Activated T-helper 2 cell treated with anti-CD3 and anti-CD28 coated beads, Interferon-gamma antibody, Interleukin-2, Interleukin-4, amounts not matched to agents 10 μg/mL and 5 μg/mL and 100 μg/mL, durations not matched to agents 14 hours and 24 hours and 36 hours (primary cell): ENCODE measurements around the gene SKI. TPM values are rescaled to one million over a fixed set of nuclear protein-coding genes. Genes with fewer than 3 reads are reported as not detected.

ENCODE experiments used
- DNase-seq: peaks from one replicate; pipeline ENCODE4 v3.0.0; 2021; ENCODE audit warnings: low spot score
- H3K27ac Mint-ChIP-seq: one replicate; pipeline ENCODE4 v1.8.0; 2021; ENCODE audit warnings: mixed read lengths
- H3K27me3 Mint-ChIP-seq: one replicate; pipeline ENCODE4 v1.8.0; 2021; ENCODE audit warnings: low read depth, mixed read lengths
- H3K36me3 Mint-ChIP-seq: one replicate; pipeline ENCODE4 v1.8.0; 2021; ENCODE audit warnings: low read depth, mixed read lengths
- H3K4me1 Mint-ChIP-seq: one replicate; pipeline ENCODE4 v1.8.0; 2021; ENCODE audit warnings: low read depth, mixed read lengths
- H3K4me3 Mint-ChIP-seq: one replicate; pipeline ENCODE4 v1.8.0; 2021; ENCODE audit warnings: low read depth, mild to moderate bottlenecking, moderate library complexity, mixed read lengths
- H3K9me3 Mint-ChIP-seq: one replicate; pipeline ENCODE4 v1.8.0; 2021; ENCODE audit warnings: mixed read lengths
- intact Hi-C: fragments of 100-400 bp; cut with micrococcal nuclease; formaldehyde crosslinking; loops from one replicate; pipeline ENCODE4 v1.15.1; 2023
- total RNA-seq: library from RNA; stranded (reverse); gene quantifications from 2 replicates; pipeline ENCODE4 v1.2.3, GENCODE V29; 2022

The SKI gene
- total RNA-seq, 1 donor from 2014 or later = 37.0 TPM

DNA sequence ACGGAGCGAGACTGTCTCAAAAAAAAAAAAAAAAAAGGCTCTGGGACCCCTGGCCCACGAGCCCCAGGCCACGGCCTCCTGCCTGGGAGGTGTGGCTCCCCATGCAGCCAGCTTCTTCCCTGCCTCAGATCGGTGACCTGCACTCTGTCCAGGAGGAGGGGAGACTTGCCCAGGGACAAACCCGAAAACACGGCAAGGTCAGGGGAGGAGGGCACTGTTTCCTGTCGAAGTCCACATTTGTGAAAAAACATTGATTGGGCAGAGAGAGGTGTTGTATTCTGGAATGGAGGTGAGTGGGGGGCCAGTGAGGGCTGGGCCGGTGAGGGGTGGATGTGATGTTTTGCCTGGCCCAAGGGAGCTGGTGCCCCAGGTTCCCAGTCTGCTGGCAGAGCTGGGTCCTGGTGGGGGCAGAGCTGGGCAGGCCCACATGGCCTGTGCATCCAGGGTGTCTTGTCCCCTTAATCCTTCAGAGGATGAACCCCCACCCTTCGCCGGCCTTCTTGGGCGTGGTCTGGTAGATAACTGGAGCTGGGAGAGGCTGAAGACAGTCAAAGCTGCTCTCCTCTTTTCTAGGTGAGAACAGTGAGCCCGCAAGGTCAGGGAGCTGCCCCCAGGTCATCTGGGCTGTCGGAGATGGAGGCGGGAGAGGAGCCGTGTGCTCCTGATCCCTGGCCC is 21.2 kb upstream of the SKI start:
- DNase-seq = no peak
- no peak overlapping the region for H3K4me3 Mint-ChIP-seq
- no peak overlapping the region for H3K27ac Mint-ChIP-seq
- no peaks in the 10 kb centered on the region for H3K9me3 Mint-ChIP-seq
- intact Hi-C loops = no loop called here
- no peaks in the 10 kb centered on the region for H3K27me3 Mint-ChIP-seq
- H3K4me1 Mint-ChIP-seq = no peaks in the 10 kb centered on the region
- H3K36me3 Mint-ChIP-seq = no peaks in the 10 kb centered on the region

DNA sequence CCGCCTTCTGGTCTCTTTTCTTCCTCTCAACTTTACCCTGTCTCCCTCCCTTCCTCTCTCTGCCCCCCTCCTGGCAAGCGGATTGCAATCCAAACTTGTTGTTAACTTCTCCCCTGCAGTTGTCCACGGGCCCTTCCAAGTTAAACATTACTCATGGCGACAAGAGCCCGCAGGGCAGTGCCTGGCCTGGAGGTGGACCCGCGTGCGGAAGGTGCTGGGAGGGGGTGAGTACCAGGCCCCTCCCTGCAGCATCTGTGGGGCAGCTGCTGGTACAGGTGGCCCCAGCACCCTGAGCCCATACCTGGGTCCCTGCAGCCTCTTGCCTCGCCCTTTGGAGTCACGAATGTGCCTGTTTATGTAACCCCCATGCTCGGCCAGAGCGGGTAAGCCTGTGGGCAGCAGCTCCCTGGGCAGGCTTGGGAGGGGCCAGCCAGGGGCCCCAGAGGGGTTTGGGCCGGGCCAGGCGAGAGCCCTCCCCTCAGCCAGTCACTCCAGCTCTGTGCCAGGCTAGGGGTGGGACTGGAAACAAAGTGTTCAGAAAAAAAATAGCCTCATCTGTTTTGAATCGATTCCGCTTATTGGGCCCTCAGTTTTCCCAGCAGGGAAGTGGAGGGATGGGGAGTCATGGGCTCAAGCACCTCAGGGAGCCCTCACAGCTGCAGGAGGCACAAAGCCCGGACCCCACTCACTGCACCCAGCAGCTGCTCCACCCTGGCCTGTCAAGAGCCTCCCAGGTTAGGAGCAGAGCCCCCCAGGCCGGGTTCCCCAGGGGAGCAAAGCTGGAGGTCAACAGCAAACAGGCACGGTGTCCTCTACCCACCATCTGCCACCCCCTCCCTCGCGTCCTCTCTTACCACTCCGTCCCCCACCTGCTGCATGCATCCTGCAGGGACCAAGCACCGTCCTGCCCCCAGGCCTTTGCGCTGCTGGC is 19.5 kb upstream of the SKI start:
- no peak overlapping the region for H3K27ac Mint-ChIP-seq

DNA sequence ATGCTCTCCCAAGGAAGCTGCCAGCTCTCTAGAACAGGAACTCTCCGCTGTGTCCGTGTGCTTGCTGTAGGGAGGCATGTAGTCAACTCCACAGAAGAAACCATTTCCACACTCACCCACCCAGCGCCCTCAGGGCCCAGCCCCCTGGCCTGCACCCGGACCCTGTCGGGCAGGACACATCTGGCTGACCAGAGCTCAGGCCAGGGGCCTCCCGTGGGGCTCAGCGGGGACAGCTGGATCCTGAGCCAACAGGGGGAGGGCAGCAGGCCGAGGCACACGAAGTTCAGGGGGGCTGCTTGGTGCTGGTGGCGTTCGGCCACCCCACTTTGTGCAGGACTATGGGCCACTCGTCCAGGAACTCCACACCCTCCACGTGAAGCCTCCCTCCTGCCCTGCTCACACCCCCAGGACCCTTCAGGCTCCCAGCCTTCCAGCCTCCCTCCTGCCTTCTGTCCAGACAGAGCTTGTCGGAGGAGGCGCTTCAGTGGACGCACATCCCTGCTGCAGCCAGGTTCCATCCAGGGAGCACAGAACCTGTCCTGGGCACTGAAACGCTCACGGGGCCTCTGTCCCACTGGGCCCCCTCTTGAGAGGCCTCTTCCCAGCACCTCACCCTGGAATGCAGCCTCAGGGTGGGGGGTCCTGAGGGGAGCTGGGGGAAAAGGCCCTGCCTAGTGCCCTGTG is 18.6 kb upstream of the SKI start:
- Mint-ChIP-seq H3K9me3 (no peaks in the 10 kb centered on the region), H3K4me1 (no peaks in the 10 kb centered on the region), H3K4me3 (no peak overlapping the region), H3K36me3 (no peaks in the 10 kb centered on the region), H3K27ac (no peak overlapping the region), H3K27me3 (no peaks in the 10 kb centered on the region)
- no peak for DNase-seq
- intact Hi-C loops = no loop called here

More for the DNA sequence above, 19.5 kb upstream of the SKI start:
- Mint-ChIP-seq H3K36me3 (no peaks in the 10 kb centered on the region), H3K9me3 (no peaks in the 10 kb centered on the region), H3K4me1 (no peaks in the 10 kb centered on the region), H3K4me3 (no peak overlapping the region), H3K27me3 (no peaks in the 10 kb centered on the region)
- intact Hi-C loops = no loop called here
- no peak for DNase-seq

DNA sequence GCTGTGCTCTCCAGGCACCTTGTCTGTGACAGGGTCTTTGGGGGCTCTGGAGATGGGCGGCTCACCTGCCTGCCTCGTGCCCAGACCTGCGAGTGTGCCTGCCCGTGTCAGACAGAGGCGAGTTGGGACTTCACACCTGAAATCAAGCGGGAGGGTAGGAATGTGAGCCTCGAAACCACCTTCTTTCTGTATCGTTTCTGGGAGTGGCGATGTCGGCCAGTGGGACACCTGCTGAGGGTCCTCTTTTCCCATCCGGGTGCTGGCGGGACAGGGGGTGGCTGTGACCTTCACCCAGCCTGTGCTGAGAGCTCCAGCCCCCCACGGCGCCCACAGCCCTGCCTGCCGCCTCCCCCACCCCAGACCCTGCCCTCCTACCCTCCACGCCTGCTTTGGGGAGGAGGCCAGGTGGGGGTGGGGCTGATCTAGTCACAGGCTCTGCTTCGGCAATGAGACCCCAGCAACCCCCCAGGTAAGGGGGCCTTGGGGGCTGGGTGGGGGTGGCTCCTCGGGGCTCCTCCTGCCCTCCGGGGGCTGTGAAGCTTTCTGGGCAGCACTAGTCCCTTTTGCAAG is 17.9 kb upstream of the SKI start:
- DNase-seq = no peak
- Mint-ChIP-seq H3K4me3 (no peak overlapping the region), H3K36me3 (no peaks in the 10 kb centered on the region), H3K27me3 (no peaks in the 10 kb centered on the region), H3K9me3 (no peaks in the 10 kb centered on the region), H3K27ac (no peak overlapping the region), H3K4me1 (no peaks in the 10 kb centered on the region)
- intact Hi-C loops = no loop called here

DNA sequence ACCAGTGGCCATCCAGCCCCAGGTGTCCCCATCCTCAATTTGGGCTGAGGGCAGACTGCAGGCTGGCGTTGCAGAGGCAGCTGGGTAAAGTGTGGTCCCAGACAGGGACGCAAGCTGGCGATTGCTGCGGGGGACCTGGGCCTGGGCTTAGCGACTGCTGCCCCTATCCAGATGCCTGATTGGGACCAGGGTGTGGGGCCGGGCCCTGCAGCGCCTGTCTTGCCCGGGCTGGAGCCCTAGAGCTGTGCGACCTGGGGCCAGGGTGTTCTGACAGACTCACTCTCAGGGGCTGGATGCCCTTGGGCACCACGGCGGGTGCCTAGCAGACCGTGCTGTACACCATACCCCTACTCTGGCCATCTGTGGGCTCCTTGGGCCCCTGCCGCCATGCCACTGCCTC is 17.3 kb upstream of the SKI start:
- Mint-ChIP-seq H3K9me3 (no peaks in the 10 kb centered on the region), H3K4me3 (no peak overlapping the region), H3K27me3 (no peaks in the 10 kb centered on the region), H3K27ac (no peak overlapping the region), H3K4me1 (no peaks in the 10 kb centered on the region), H3K36me3 (no peaks in the 10 kb centered on the region)
- intact Hi-C loops = no loop called here
- no peak for DNase-seq

DNA sequence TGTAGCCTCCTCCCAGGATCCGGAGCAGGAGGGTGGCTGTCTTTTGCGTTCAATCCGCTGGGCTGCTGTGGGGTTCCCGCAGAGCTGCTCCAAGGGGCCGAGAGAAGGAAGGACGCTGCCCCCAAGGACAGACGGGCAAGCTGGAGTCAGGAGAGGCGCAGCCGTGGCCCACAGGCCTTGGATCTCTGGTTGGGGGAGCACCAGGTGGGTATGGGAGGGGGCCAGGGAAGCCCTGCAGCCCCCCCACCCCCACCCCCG is 15.9 kb upstream of the SKI start:
- Mint-ChIP-seq H3K27me3 (no peaks in the 10 kb centered on the region), H3K4me1 (no peaks in the 10 kb centered on the region), H3K27ac (no peak overlapping the region), H3K9me3 (no peaks in the 10 kb centered on the region), H3K4me3 (no peak overlapping the region), H3K36me3 (no peaks in the 10 kb centered on the region)
- intact Hi-C loops = no loop called here
- no peak for DNase-seq

DNA sequence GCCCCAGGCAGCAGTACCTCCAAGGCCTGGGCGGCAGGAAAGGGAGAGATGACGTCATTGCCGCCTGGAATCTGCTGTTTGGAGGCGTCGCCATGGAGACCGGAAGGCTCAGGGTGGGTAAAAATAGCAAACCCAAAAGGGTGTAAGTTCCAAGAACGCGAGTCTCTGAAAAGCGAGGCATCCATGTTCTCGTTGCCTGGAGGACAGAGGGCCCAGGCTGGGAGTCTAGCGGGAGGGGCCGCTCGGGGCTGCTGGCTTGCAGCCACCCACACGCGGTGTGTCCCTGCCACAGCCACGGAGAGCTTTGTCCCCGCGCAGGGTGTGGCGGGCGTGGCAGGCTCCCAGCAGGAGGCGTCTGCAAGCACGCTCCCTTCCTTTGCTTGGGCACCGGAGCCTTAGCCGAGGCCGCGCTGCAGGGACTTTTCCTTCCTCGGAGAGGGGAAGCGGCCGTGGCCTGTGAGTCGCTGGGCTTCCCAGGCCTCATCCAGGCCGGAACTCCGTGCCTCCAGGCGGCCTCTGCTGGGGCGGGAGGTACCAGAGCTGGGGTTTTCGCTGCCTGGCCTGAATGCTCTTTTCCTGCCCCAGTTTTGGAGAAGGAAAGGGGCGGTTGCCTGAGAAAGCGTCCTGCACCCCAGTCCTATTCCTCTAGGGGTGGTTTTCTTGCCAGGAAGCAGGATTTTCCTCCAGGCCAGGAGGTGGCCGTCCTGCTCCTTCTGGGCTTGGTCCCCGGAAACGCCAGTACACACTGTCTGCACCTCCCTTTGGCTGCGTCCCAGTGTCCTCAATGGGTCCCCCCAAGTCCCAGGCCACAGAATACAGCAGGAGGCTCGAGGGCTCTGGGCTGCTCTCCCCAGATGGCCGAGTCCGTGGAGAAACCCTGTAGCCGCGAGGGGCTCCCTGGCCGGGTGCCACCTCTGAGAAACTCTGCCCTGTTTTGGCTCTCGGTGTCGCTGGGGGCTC is 15.3 kb upstream of the SKI start:
- Mint-ChIP-seq H3K4me3 (no peak overlapping the region), H3K27ac (no peak overlapping the region)

DNA sequence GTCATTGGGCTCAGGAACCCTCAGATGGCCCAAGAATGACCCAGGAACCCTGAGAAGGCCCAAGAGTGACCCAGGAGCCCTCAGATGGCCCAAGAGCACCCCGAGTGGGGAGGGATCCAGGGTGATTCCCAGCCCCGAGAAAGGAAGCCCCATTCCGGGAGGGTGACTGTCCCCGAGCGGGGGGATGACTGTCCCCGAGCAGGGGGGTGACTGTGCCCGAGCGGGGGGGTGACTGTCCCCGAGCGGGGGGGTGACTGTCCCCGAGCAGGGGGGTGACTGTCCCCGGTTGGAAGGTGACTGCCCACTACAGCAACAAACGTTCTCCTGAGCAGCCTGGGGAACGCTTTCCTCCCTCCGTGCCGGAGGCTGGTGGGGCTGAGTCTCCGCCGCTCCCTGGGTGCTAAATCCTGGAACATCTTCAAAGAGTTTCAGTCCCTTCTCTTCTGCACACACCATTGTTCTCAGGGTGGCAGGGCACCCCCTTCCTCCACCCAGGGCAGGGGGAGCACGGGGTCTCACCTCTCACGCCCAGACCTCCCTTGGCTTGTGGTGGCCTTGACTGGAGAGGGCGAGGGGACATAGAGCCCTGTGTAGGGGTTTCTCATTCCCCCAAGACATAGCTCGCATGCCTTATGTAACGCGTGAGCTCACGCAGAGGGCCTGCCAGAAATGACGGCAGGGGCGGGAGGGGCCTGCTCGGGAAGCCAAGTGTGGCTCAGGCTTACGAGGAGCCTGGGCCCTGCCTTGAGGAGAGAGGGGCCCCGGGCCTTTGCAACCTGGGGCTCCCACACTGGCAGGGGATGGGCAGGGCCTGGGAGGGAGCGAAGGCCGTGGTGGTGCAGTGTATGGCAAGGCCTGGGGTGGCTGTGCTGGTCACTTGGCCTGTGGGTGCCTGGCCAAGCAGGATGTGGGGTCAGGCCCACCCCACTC is 14.3 kb upstream of the SKI start:
- H3K9me3 Mint-ChIP-seq = no peaks in the 10 kb centered on the region
- intact Hi-C loops = no loop called here
- H3K4me1 Mint-ChIP-seq = no peaks in the 10 kb centered on the region
- no peak for DNase-seq
- no peaks in the 10 kb centered on the region for H3K36me3 Mint-ChIP-seq
- peaks cover 3% of the 10 kb centered on the region for H3K27me3 Mint-ChIP-seq
- H3K27ac Mint-ChIP-seq = no peak overlapping the region
- H3K4me3 Mint-ChIP-seq = no peak overlapping the region

More for the DNA sequence above, 15.3 kb upstream of the SKI start:
- H3K4me1 Mint-ChIP-seq = no peaks in the 10 kb centered on the region
- DNase-seq = peak; percentile 52
- H3K27me3 Mint-ChIP-seq = no peaks in the 10 kb centered on the region
- intact Hi-C loops = no loop called here
- no peaks in the 10 kb centered on the region for H3K9me3 Mint-ChIP-seq
- no peaks in the 10 kb centered on the region for H3K36me3 Mint-ChIP-seq

DNA sequence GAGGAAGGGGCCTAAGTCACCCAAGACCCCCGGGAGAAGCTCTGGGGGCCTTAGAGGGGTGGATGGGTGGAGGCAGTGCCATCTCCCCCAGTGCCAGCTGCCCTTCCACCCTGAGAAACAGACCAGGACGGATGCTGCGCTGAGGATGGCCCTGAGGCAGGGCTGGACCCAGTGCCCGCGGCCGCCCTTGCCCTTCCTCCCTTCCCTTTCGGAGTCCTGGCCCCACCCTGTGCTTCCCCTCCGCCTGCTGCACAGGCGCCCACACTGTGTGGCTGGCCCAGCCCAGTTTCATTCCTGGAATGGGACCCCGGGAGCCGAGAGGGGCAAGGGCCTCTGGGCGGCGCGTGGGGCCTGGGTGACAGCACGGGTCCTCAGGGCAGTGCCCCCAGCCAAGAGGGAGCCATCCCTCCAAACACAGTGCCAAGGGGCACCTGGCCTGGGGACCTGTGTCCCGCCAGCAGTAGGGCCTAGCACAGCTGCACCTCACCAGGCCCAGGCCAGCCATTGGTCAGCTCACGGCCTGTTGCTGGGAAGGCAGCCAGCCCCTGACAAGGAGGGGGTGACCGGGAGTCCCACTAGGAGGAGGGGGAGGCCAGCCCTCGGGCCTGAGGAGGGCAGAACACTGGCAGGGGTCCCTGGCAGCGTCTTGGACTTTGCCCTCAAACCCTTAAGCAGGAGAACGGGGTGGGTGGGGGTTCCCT is 13.4 kb upstream of the SKI start:
- intact Hi-C loops = no loop called here
- no peak for DNase-seq
- no peaks in the 10 kb centered on the region for H3K9me3 Mint-ChIP-seq
- no peak overlapping the region for H3K27ac Mint-ChIP-seq
- H3K4me1 Mint-ChIP-seq = no peaks in the 10 kb centered on the region
- no peak overlapping the region for H3K4me3 Mint-ChIP-seq
- no peaks in the 10 kb centered on the region for H3K36me3 Mint-ChIP-seq
- H3K27me3 Mint-ChIP-seq = peaks cover 7% of the 10 kb centered on the region

DNA sequence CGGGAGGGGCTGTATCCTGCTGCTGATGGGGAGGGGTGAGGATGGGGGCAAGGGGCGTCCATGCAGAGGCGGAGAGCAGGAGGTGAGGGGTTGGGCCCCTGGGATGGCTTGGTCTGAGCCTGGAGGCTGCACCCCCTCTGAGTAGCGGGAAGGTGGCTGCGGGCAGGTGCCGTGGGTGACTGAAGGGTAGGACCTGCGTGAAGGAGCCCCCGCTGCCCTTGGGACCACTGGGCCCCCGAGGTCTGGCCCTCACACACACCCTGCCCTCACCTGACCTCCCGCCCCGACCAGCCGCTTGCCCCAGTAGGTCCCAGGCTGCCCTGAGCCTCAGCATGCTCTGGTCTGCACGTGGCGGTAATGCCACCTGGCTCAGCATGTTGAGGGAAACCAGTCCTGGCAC is 12.8 kb upstream of the SKI start:
- intact Hi-C loops = no loop called here
- H3K36me3 Mint-ChIP-seq = no peaks in the 10 kb centered on the region
- H3K27me3 Mint-ChIP-seq = peaks cover 7% of the 10 kb centered on the region
- no peaks in the 10 kb centered on the region for H3K4me1 Mint-ChIP-seq
- H3K27ac Mint-ChIP-seq = no peak overlapping the region
- H3K9me3 Mint-ChIP-seq = no peaks in the 10 kb centered on the region
- no peak for DNase-seq
- H3K4me3 Mint-ChIP-seq = no peak overlapping the region
